H1 (cell line): Measurements from ENCODE around the gene C6orf120. TPM values are rescaled to one million over a fixed set of nuclear protein-coding genes. Genes with fewer than 3 reads are reported as not detected.

ENCODE experiments used
- CTCF ChIA-PET: fragments of 300-600 bp; sonication (Branson Sonifier 250); formaldehyde crosslinking; loops from one replicate; lab custom pipeline; 2021; ENCODE audit not compliant: partially characterized antibody; lab: Charles Lee
- POLR2A ChIA-PET: fragments of 300-600 bp; sonication (Branson Sonifier 250); formaldehyde crosslinking; loops from one replicate; lab custom pipeline; 2021; ENCODE audit warnings: inconsistent platforms; ENCODE audit not compliant: partially characterized antibody; lab: Charles Lee
- DNase-seq, 2 experiments: peaks; one replicate each; pipeline versions ENCODE4 v3.0.0 to v3.0.0-alpha.2; 2010 to 2022; ENCODE audit warnings: low spot score in 2 of 2, low read depth in 1 of 2, mixed read lengths in 1 of 2
- FAIRE-seq: peaks from 2 replicates; lab custom pipeline; 2011; peaks lifted over from hg19 to GRCh38; lab: Jason Lieb, UNC
- H2AFZ ChIP-seq: 2 replicates; pipeline ENCODE4 v1.8.1; 2012; ENCODE audit warnings: low read length, inconsistent platforms
- H2AK5ac ChIP-seq: 2 replicates; pipeline ENCODE4 v1.6.1; 2013; ENCODE audit warnings: low read depth, low read length
- H2BK120ac ChIP-seq: replicated peaks from 2 replicates; pipeline ENCODE3; 2013; ENCODE audit warnings: low read depth, low read length, inconsistent platforms
- H2BK12ac ChIP-seq: 2 replicates; pipeline ENCODE4 v1.6.1; 2013; ENCODE audit warnings: low read depth, low read length
- H2BK15ac ChIP-seq: 2 replicates; pipeline ENCODE4 v1.6.1; 2013; ENCODE audit warnings: low read length
- H2BK20ac ChIP-seq: 2 replicates; pipeline ENCODE4 v1.6.1; 2013; ENCODE audit warnings: low read length
- H2BK5ac ChIP-seq: 2 replicates; pipeline ENCODE4 v1.6.1; 2013; ENCODE audit warnings: low read depth, low read length
- H3K14ac ChIP-seq: 2 replicates; pipeline ENCODE4 v1.6.1; 2013; ENCODE audit warnings: inconsistent platforms; ENCODE audit not compliant: insufficient read length
- H3K18ac ChIP-seq: 2 replicates; pipeline ENCODE4 v1.6.1; 2013; ENCODE audit warnings: low read length; ENCODE audit errors: extremely low read depth
- H3K23ac ChIP-seq: 2 replicates; pipeline ENCODE4 v1.6.1; 2013; ENCODE audit warnings: inconsistent platforms; ENCODE audit not compliant: insufficient read length
- H3K23me2 ChIP-seq: 2 replicates; pipeline ENCODE4 v1.6.1; 2013; ENCODE audit warnings: low read depth, low read length
- H3K27ac ChIP-seq: 2 replicates; pipeline ENCODE4 v1.6.1; 2011; ENCODE audit warnings: low read depth, low read length, inconsistent platforms
- H3K27me3 ChIP-seq, 4 experiments: replicated peaks in 1 of 4; 1 replicate in 1 of 4; 2 replicates in 3 of 4; pipeline versions ENCODE4 v1.6.1 to v1.8.1; 2011 to 2013; ENCODE audit warnings: low read length in 3 of 4, mild to moderate bottlenecking in 3 of 4, inconsistent platforms in 2 of 4, mixed read lengths in 2 of 4, moderate library complexity in 1 of 4; ENCODE audit not compliant: control insufficient read depth in 3 of 4, insufficient read depth in 3 of 4; ENCODE audit errors: extremely low read depth in 1 of 4
- H3K36me3 ChIP-seq, 4 experiments: 2 replicates each; pipeline versions ENCODE4 v1.6.1 to v1.8.1; 2011 to 2013; ENCODE audit warnings: mild to moderate bottlenecking in 4 of 4, low read length in 3 of 4, moderate library complexity in 2 of 4, control low read depth in 1 of 4, inconsistent platforms in 1 of 4; ENCODE audit not compliant: insufficient read depth in 4 of 4, control insufficient read depth in 2 of 4
- H3K4ac ChIP-seq: replicated peaks from 2 replicates; pipeline ENCODE3; 2013; ENCODE audit warnings: low read length, low read depth, mixed read lengths, inconsistent platforms; ENCODE audit not compliant: insufficient read length
- H3K4me1 ChIP-seq, 4 experiments: replicated peaks in 1 of 4; 1 replicate in 1 of 4; 2 replicates in 3 of 4; pipeline versions ENCODE4 v1.6.1 to v1.8.1; 2011 to 2013; ENCODE audit warnings: low read length in 3 of 4, inconsistent platforms in 2 of 4, mixed read lengths in 1 of 4; ENCODE audit not compliant: insufficient read depth in 4 of 4, control insufficient read depth in 3 of 4
- H3K4me2 ChIP-seq, 2 experiments: 2 replicates each; pipeline versions ENCODE4 v1.6.1 to v1.8.1; 2011 to 2013; ENCODE audit warnings: low read depth in 2 of 2, low read length in 2 of 2, control low read depth in 1 of 2, inconsistent platforms in 1 of 2, mild to moderate bottlenecking in 1 of 2; ENCODE audit not compliant: insufficient read depth in 1 of 2
- H3K4me3 ChIP-seq, 4 experiments: fragments of 200-600, 300-600 bp in 1 of 4; sonication (generic), shearing (Covaris generic), sonication (Bioruptor Twin) in 1 of 4; 2 replicates each; pipeline versions ENCODE4 v1.5.1 to v1.8.1; 2011 to 2016; ENCODE audit warnings: low read length in 4 of 4, low read depth in 3 of 4, control low read depth in 2 of 4, inconsistent platforms in 2 of 4, mild to moderate bottlenecking in 2 of 4, mixed read lengths in 1 of 4, moderate library complexity in 1 of 4; ENCODE audit not compliant: insufficient read depth in 2 of 4; ENCODE audit errors: extremely low read depth in 1 of 4
- H3K56ac ChIP-seq: replicated peaks from 2 replicates; pipeline ENCODE3; 2013; ENCODE audit warnings: low read depth, mild to moderate bottlenecking, mixed read lengths, low read length, inconsistent platforms; ENCODE audit not compliant: insufficient read length
- H3K79me1 ChIP-seq: 2 replicates; pipeline ENCODE4 v1.6.1; 2013; ENCODE audit warnings: low read depth, low read length, control low read depth
- H3K79me2 ChIP-seq, 2 experiments: 2 replicates each; pipeline versions ENCODE4 v1.6.1 to v1.8.1; 2012 to 2013; ENCODE audit warnings: low read length in 2 of 2, mild to moderate bottlenecking in 2 of 2, inconsistent platforms in 1 of 2; ENCODE audit not compliant: insufficient read depth in 2 of 2, control insufficient read depth in 1 of 2
- H3K9ac ChIP-seq, 4 experiments: replicated peaks in 1 of 4; 1 replicate in 1 of 4; 2 replicates in 3 of 4; pipeline versions ENCODE4 v1.6.1 to v1.8.1; 2011 to 2013; ENCODE audit warnings: low read depth in 3 of 4, low read length in 3 of 4, control low read depth in 2 of 4, mild to moderate bottlenecking in 2 of 4, moderate library complexity in 2 of 4, inconsistent platforms in 1 of 4; ENCODE audit errors: extremely low read depth in 1 of 4
- H3K9me3 ChIP-seq, 2 experiments: 2 replicates each; pipeline versions ENCODE4 v1.6.1 to v1.8.1; 2012 to 2013; ENCODE audit warnings: mild to moderate bottlenecking in 2 of 2, moderate library complexity in 2 of 2, control low read depth in 1 of 2, inconsistent platforms in 1 of 2, low read depth in 1 of 2, low read length in 1 of 2, mixed read lengths in 1 of 2; ENCODE audit not compliant: insufficient read depth in 2 of 2
- H4K20me1 ChIP-seq, 2 experiments: replicated peaks in 1 of 2; 2 replicates each; pipeline versions ENCODE3 to v1.8.1; 2011 to 2013; ENCODE audit warnings: inconsistent platforms in 2 of 2, low read length in 2 of 2, mild to moderate bottlenecking in 1 of 2; ENCODE audit not compliant: insufficient read depth in 2 of 2, control insufficient read depth in 1 of 2
- H4K5ac ChIP-seq: 2 replicates; pipeline ENCODE4 v1.6.1; 2013; ENCODE audit warnings: low read length, low read depth, mixed read lengths, inconsistent platforms; ENCODE audit not compliant: insufficient read length
- H4K8ac ChIP-seq: 2 replicates; pipeline ENCODE4 v1.8.0; 2013; ENCODE audit warnings: mild to moderate bottlenecking, moderate library complexity, low read length, inconsistent platforms; ENCODE audit not compliant: insufficient read depth; ENCODE audit errors: extremely low read depth
- H4K91ac ChIP-seq: replicated peaks from 2 replicates; pipeline ENCODE3; 2013; ENCODE audit warnings: low read length, mixed read lengths, inconsistent platforms; ENCODE audit not compliant: insufficient read length
- CHD2 ChIP-seq: IDR thresholded peaks from 2 replicates; pipeline ENCODE4 v1.6.1; 2012; ENCODE audit warnings: low read length, improper control_type of control experiment
- JUND ChIP-seq: IDR thresholded peaks from 2 replicates; pipeline ENCODE4 v1.6.1; 2011; ENCODE audit warnings: mild to moderate bottlenecking, improper control_type of control experiment, low read length
- POU5F1 ChIP-seq: IDR thresholded peaks from 2 replicates; pipeline ENCODE4 v1.6.1; 2011; ENCODE audit warnings: low read depth, mild to moderate bottlenecking, low read length, moderate library complexity
- SP1 ChIP-seq: IDR thresholded peaks from 2 replicates; pipeline ENCODE4 v1.6.1; 2011; ENCODE audit warnings: low read depth, low read length
- TBP ChIP-seq: IDR thresholded peaks from 2 replicates; pipeline ENCODE4 v1.6.1; 2011; ENCODE audit warnings: low read depth, low read length, improper control_type of control experiment
- WGBS, 2 experiments: shearing (Covaris generic) in 1 of 2; methylation state at CpG; one replicate each; pipeline versions ENCODE4 v1.1.6 to v1.1.7; 2013 to 2015; ENCODE audit warnings: low lambda C conversion rate in 2 of 2, mixed read lengths in 2 of 2, inconsistent platforms in 1 of 2, low coverage in 1 of 2, missing lambda C conversion rate in 1 of 2; ENCODE audit not compliant: insufficient replicate concordance in 2 of 2, insufficient coverage in 1 of 2, insufficient read length in 1 of 2; ENCODE audit errors: extremely low coverage in 1 of 2, missing lambda C conversion rate in 1 of 2; 5-methylcytosine and 5-hydroxymethylcytosine counted together
- polyA plus RNA-seq, 7 experiments: library from polyadenylated mRNA; depleted of rRNA in 3 of 7; stranded (reverse) in 5 of 7; unstranded in 2 of 7; fragments of >200 nt in 5 of 7; fragments of 200-250 nt in 2 of 7; gene quantifications; 1 replicate in 5 of 7; 2 replicates in 1 of 7; 4 replicates in 1 of 7; pipeline versions ENCODE4 v1.2.1 to v1.2.3, GENCODE V29; 2011 to 2013; ENCODE audit warnings: missing spikeins in 2 of 7, mixed read lengths in 2 of 7
- total RNA-seq: library from RNA; stranded (reverse); fragmentation: NEBNext Ultra II Directional; extraction: Animal tissue kit (Norgen Biotek cat#: 25700); gene quantifications from 2 replicates; pipeline ENCODE4 v1.2.1, GENCODE V29; 2021

The C6orf120 gene
- total and polyA plus RNA-seq, 2 of the 8 experiments (the other 6 are each of a cell fraction or from before 2014, with no cell fraction given) = 16.2 to 30.6 TPM

- H2AK5ac ChIP-seq = no peak overlapping the region
- 95% methylated on average over 6 of the region's 6 CpGs; no CpG with 5 or more reads in 1 of the 2 experiments for WGBS, 2 experiments
- H3K23me2 ChIP-seq = peaks cover 12% of the 10 kb centered on the region; the same call in 1 of the 2 replicates
- POLR2A ChIA-PET = interaction anchor here (1.7 kb wide), 1 partner anchor 48 kb away, joined by 5 read pairs; the partner anchor contains the start of genes C6orf120 and WDR27
- no peak overlapping the region for H3K27ac ChIP-seq
- no peak overlapping the region for H3K18ac ChIP-seq
- H3K23ac ChIP-seq = no peak overlapping the region
- no peak overlapping the region for H4K5ac ChIP-seq
- DNase-seq = no peak
- H2AFZ ChIP-seq = no peak overlapping the region
- CTCF ChIA-PET = no interaction called here
- no peak overlapping the region for H2BK5ac ChIP-seq
- no peak for TF ChIP-seq SP1
- no peak for TF ChIP-seq POU5F1
- TF ChIP-seq CHD2 = no peak
- no peak for TF ChIP-seq JUND
- TF ChIP-seq TBP = no peak
- TF ChIP-seq, all 59 proteins: peak for 0
- no peaks in the 10 kb centered on the region for H3K27me3 ChIP-seq
- H3K14ac ChIP-seq = no peak overlapping the region
- H4K8ac ChIP-seq = no peak overlapping the region; the same call in 1 of the 2 replicates
- H2BK120ac ChIP-seq = no peak overlapping the region
- H3K9ac ChIP-seq = no peak overlapping the region
- no peak overlapping the region for H3K4ac ChIP-seq
- no peak for FAIRE-seq
- H3K56ac ChIP-seq = peak overlapping the region; percentile 19
- H3K36me3 ChIP-seq = peaks cover 11 to 61% (median 34%) of the 10 kb centered on the region in 4 experiments
- H3K79me2 ChIP-seq = no peaks in the 10 kb centered on the region
- H4K91ac ChIP-seq = no peak overlapping the region
- no peak overlapping the region for H3K4me2 ChIP-seq
- no peak overlapping the region for H3K4me3 ChIP-seq
- H3K9me3 ChIP-seq = peaks cover 13 to 29% of the 10 kb centered on the region in 2 experiments
- no peak overlapping the region for H2BK20ac ChIP-seq
- no peaks in the 10 kb centered on the region for H3K79me1 ChIP-seq
- H2BK12ac ChIP-seq = no peak overlapping the region
- no peaks in the 10 kb centered on the region for H3K4me1 ChIP-seq
- H4K20me1 ChIP-seq = peaks cover 0 to 2% of the 10 kb centered on the region in 2 experiments
- no peak overlapping the region for H2BK15ac ChIP-seq
Observed at GRCh38 chr6:169653691-169654090, 48.2 kb upstream of the C6orf120 start.
